IMR-90 (cell line): ENCODE data around the gene IL6ST.

Experiments used
- CEBPB ChIP-seq: IDR thresholded peaks from 2 replicates; pipeline ENCODE4 v1.6.1; 2012; ENCODE audit warnings: low read depth, low read length, improper control_type of control experiment
- MAFK ChIP-seq: IDR thresholded peaks from 2 replicates; pipeline ENCODE4 v1.6.1; 2012; ENCODE audit warnings: low read depth, low read length, improper control_type of control experiment
- MXI1 ChIP-seq: IDR thresholded peaks from 2 replicates; pipeline ENCODE4 v1.6.1; 2012; ENCODE audit warnings: low read depth, mild to moderate bottlenecking, low read length, moderate library complexity, borderline replicate concordance
- POLR2A ChIP-seq: IDR thresholded peaks from 2 replicates; pipeline ENCODE4 v1.6.1; 2012; ENCODE audit warnings: mild to moderate bottlenecking, low read depth, low read length
- RCOR1 ChIP-seq: IDR thresholded peaks from 2 replicates; pipeline ENCODE4 v1.6.1; 2012; ENCODE audit warnings: mild to moderate bottlenecking, low read length, improper control_type of control experiment; ENCODE audit not compliant: insufficient replicate concordance
- TF ChIP-seq, protein P1 (sequence below): conservative IDR thresholded peaks from 2 replicates; pipeline ENCODE4 v1.5.1; 2012; ENCODE audit warnings: mild to moderate bottlenecking, low read depth, low read length, improper control_type of control experiment
- TF ChIP-seq, protein P2 (sequence below): fragments of 150-350 bp; IDR thresholded peaks from 2 replicates; pipeline ENCODE4 v1.6.1; 2016; ENCODE audit warnings: low read depth, mild to moderate bottlenecking, low read length, moderate library complexity, borderline replicate concordance
- TF ChIP-seq, protein P3 (sequence below): fragments of 150-350 bp; IDR thresholded peaks from 2 replicates; pipeline ENCODE4 v1.6.1; 2017; ENCODE audit warnings: mild to moderate bottlenecking, antibody characterized with exemption, low read length, low read depth

DNA sequence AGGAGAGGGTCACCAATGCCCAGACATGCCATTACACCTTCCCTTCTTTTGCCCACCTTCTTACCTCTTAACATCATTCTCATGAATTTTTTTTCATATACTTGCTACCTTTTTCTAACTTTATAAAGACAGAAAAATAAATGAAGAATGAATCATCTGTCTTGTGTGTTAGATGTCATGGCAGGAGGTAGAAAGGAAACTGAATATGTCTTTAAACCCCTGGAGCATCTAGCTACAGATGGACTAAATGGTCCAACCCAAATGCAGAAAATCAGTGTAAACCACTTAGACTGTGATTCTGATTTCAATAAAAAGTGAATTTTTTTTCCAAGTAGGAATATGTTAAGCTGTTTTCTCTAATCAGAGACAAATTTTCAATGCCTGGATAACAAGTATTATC lies 11.8 kb upstream of the IL6ST start:
- TF ChIP-seq, protein P1, sequence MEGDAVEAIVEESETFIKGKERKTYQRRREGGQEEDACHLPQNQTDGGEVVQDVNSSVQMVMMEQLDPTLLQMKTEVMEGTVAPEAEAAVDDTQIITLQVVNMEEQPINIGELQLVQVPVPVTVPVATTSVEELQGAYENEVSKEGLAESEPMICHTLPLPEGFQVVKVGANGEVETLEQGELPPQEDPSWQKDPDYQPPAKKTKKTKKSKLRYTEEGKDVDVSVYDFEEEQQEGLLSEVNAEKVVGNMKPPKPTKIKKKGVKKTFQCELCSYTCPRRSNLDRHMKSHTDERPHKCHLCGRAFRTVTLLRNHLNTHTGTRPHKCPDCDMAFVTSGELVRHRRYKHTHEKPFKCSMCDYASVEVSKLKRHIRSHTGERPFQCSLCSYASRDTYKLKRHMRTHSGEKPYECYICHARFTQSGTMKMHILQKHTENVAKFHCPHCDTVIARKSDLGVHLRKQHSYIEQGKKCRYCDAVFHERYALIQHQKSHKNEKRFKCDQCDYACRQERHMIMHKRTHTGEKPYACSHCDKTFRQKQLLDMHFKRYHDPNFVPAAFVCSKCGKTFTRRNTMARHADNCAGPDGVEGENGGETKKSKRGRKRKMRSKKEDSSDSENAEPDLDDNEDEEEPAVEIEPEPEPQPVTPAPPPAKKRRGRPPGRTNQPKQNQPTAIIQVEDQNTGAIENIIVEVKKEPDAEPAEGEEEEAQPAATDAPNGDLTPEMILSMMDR: no peak
- TF ChIP-seq, protein P2, sequence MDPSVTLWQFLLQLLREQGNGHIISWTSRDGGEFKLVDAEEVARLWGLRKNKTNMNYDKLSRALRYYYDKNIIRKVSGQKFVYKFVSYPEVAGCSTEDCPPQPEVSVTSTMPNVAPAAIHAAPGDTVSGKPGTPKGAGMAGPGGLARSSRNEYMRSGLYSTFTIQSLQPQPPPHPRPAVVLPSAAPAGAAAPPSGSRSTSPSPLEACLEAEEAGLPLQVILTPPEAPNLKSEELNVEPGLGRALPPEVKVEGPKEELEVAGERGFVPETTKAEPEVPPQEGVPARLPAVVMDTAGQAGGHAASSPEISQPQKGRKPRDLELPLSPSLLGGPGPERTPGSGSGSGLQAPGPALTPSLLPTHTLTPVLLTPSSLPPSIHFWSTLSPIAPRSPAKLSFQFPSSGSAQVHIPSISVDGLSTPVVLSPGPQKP: no peak
- no peak for TF ChIP-seq POLR2A
- TF ChIP-seq CEBPB: no peak
- no peak for TF ChIP-seq RCOR1
- no peak for TF ChIP-seq MAFK
- TF ChIP-seq MXI1: no peak
- TF ChIP-seq, protein P3, sequence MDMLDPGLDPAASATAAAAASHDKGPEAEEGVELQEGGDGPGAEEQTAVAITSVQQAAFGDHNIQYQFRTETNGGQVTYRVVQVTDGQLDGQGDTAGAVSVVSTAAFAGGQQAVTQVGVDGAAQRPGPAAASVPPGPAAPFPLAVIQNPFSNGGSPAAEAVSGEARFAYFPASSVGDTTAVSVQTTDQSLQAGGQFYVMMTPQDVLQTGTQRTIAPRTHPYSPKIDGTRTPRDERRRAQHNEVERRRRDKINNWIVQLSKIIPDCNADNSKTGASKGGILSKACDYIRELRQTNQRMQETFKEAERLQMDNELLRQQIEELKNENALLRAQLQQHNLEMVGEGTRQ: no peak
